K562 (cell line): ENCODE measurements around the gene TK1. TPM values are rescaled to one million over a fixed set of nuclear protein-coding genes. Genes with fewer than 3 reads are reported as not detected.

Source experiments
- ATAC-seq: fragments of 200-7000 bp; cut with Tn5 transposase; 3 replicates; pipeline ENCODE4 v1.9.1; 2020; ENCODE audit warnings: moderate library complexity
- BruUV-seq: library from RNA; stranded (reverse); fragments of 400-500 nt; replicated peaks from 2 replicates; lab custom pipeline; 2021; lab: Mats Ljungman, UMichigan
- CTCF ChIA-PET: fragments of 300-600 bp; formaldehyde crosslinking; extraction: SDS; loops from one replicate; lab custom pipeline; 2021; ENCODE audit warnings: low intra/inter-chr PET ratio; lab: Yijun Ruan, JAX
- POLR2A ChIA-PET: fragments of 300-600, 350-650 bp; sonication (Branson Sonifier 250); formaldehyde crosslinking; extraction: SDS; loops from one replicate; lab custom pipeline; 2021; ENCODE audit warnings: antibody characterized with exemption, inconsistent platforms; lab: Yijun Ruan, JAX
- DNase-seq, 4 experiments: peaks; one replicate each; pipeline versions ENCODE4 v3.0.0 to v3.0.0-alpha.2; 2011 to 2018; ENCODE audit warnings: low spot score in 3 of 4, mixed read lengths in 3 of 4; ENCODE audit errors: extremely low read depth in 1 of 4
- FAIRE-seq: peaks from 2 replicates; lab custom pipeline; 2011; peaks lifted over from hg19 to GRCh38; lab: Jason Lieb, UNC
- H2AFZ ChIP-seq: 2 replicates; pipeline ENCODE4 v1.6.0; 2011; ENCODE audit warnings: low read depth, low read length, control low read depth, inconsistent platforms
- H3K27ac ChIP-seq: fragments of 200-600 bp; 3 replicates; pipeline ENCODE4 v1.8.0; 2011; ENCODE audit warnings: low read depth, mild to moderate bottlenecking, control low read depth, inconsistent platforms, low read length, moderate library complexity, mixed read lengths; ENCODE audit errors: extremely low read depth
- H3K27me3 ChIP-seq, 2 experiments: fragments of 300-600 bp in 1 of 2; 2 replicates in 1 of 2; 3 replicates in 1 of 2; pipeline versions ENCODE4 v1.6.0 to v1.8.0; 2011; ENCODE audit warnings: inconsistent platforms in 2 of 2, low read length in 2 of 2, mild to moderate bottlenecking in 1 of 2, mixed read lengths in 1 of 2, moderate library complexity in 1 of 2; ENCODE audit not compliant: control insufficient read depth in 2 of 2, insufficient read depth in 2 of 2
- H3K36me3 ChIP-seq: fragments of 300-600 bp; 3 replicates; pipeline ENCODE4 v1.8.0; 2011; ENCODE audit warnings: mild to moderate bottlenecking, low read length, inconsistent platforms; ENCODE audit not compliant: control insufficient read depth, insufficient read depth
- H3K4me1 ChIP-seq, 2 experiments: fragments of 200-600 bp in 1 of 2; replicated peaks in 1 of 2; 2 replicates in 1 of 2; 3 replicates in 1 of 2; pipeline versions ENCODE4 v1.5.1 to v1.8.0; 2011; ENCODE audit warnings: inconsistent platforms in 2 of 2, low read length in 2 of 2, mild to moderate bottlenecking in 1 of 2, mixed read lengths in 1 of 2, moderate library complexity in 1 of 2; ENCODE audit not compliant: control insufficient read depth in 2 of 2, insufficient read depth in 2 of 2
- H3K4me2 ChIP-seq: 2 replicates; pipeline ENCODE4 v1.6.1; 2011; ENCODE audit warnings: low read length, control low read depth, inconsistent platforms, mixed read lengths; ENCODE audit not compliant: insufficient read depth
- H3K4me3 ChIP-seq: fragments of 200-600 bp; sonication (generic), shearing (Covaris generic); 2 replicates; pipeline ENCODE4 v1.5.1; 2016; ENCODE audit warnings: control low read depth, inconsistent platforms
- H3K79me2 ChIP-seq: fragments of 200-600 bp; 3 replicates; pipeline ENCODE4 v1.8.0; 2011; ENCODE audit warnings: low read length, inconsistent platforms; ENCODE audit not compliant: control insufficient read depth, insufficient read depth
- H3K9ac ChIP-seq, 2 experiments: 2 replicates each; pipeline versions ENCODE4 v1.6.0 to v1.6.1; 2011; ENCODE audit warnings: low read depth in 2 of 2, low read length in 2 of 2, control low read depth in 1 of 2, inconsistent platforms in 1 of 2, mild to moderate bottlenecking in 1 of 2, mixed read lengths in 1 of 2; ENCODE audit not compliant: insufficient read depth in 1 of 2
- H3K9me1 ChIP-seq: one replicate; pipeline ENCODE4 v1.6.0; 2011; ENCODE audit warnings: inconsistent platforms, mild to moderate bottlenecking, low read length, moderate library complexity; ENCODE audit not compliant: control insufficient read depth, insufficient read depth
- H3K9me3 ChIP-seq: replicated peaks from 2 replicates; pipeline ENCODE4 v1.5.1; 2011; ENCODE audit warnings: low read depth, low read length, inconsistent platforms; ENCODE audit not compliant: control insufficient read depth, insufficient read depth
- H4K20me1 ChIP-seq: replicated peaks from 2 replicates; pipeline ENCODE4 v1.6.1; 2011; ENCODE audit warnings: low read length, inconsistent platforms, mixed read lengths; ENCODE audit not compliant: control insufficient read depth, insufficient read depth
- ELK1 ChIP-seq: sonication (generic); formaldehyde crosslinking; IDR thresholded peaks from 2 replicates; pipeline ENCODE4 v1.8.1; 2022; ENCODE audit warnings: missing genetic modification reagents
- GTF2B ChIP-seq: IDR thresholded peaks from 2 replicates; pipeline ENCODE4 v1.6.1; 2011; ENCODE audit not compliant: insufficient read length; ENCODE audit errors: extremely low read depth
- NEUROD1 ChIP-seq: fragments of 150-350 bp; IDR thresholded peaks from 2 replicates; pipeline ENCODE4 v1.6.1; 2014; ENCODE audit warnings: borderline replicate concordance, low read length, low read depth; ENCODE audit not compliant: partially characterized antibody
- POLR2G ChIP-seq: fragments of 200-400 bp; formaldehyde crosslinking; IDR thresholded peaks from 2 replicates; pipeline ENCODE4 v1.6.1; 2017; ENCODE audit warnings: low read depth, mild to moderate bottlenecking, antibody characterized with exemption, low read length, moderate library complexity
- RBFOX2 ChIP-seq: fragments of 200-400 bp; formaldehyde crosslinking; IDR thresholded peaks from 2 replicates; pipeline ENCODE4 v1.6.1; 2017; ENCODE audit warnings: low read depth, mild to moderate bottlenecking, low read length, moderate library complexity
- SMARCC2 ChIP-seq: fragments of 450-650 bp; IDR thresholded peaks from 2 replicates; pipeline ENCODE4 v1.6.1; 2017; ENCODE audit warnings: antibody characterized with exemption, moderate library complexity, mild to moderate bottlenecking, low read depth
- ZBTB9 ChIP-seq: fragments of 450-650 bp; formaldehyde crosslinking; IDR thresholded peaks from 2 replicates; pipeline ENCODE4 v1.4.0; 2020; ENCODE audit warnings: mild to moderate bottlenecking, moderate library complexity
- ZFP36 ChIP-seq: fragments of 150-350 bp; IDR thresholded peaks from 2 replicates; pipeline ENCODE4 v1.6.1; 2018; ENCODE audit warnings: low read length, low read depth; ENCODE audit not compliant: partially characterized antibody
- WGBS: fragments of 100-300 bp; shearing (Covaris generic); methylation state at CpG from one replicate; pipeline ENCODE4 v1.1.6; 2016; ENCODE audit warnings: low coverage, mixed read lengths; ENCODE audit not compliant: insufficient coverage; ENCODE audit errors: missing lambda C conversion rate; 5-methylcytosine and 5-hydroxymethylcytosine counted together
- in situ Hi-C: fragments of 300-500 bp; cut with MboI; formaldehyde crosslinking; loops from 4 replicates; pipeline ENCODE4 v1.15.0; 2018; ENCODE audit warnings: inconsistent platforms, mixed read lengths
- intact Hi-C: fragments of 100-400 bp; cut with micrococcal nuclease; formaldehyde crosslinking; loops from 2 replicates; pipeline ENCODE4 v1.14.2; 2022
- polyA plus RNA-seq, 8 experiments: library from polyadenylated mRNA; depleted of rRNA in 4 of 8; stranded (reverse) in 5 of 8; unstranded in 3 of 8; fragments of >200 nt; fragmentation: Nextera tagmentation in 2 of 8; fragmentation: Illumina TruSeq in 1 of 8; extraction: Ambion mirVana in 2 of 8; extraction: Trizol in 1 of 8; gene quantifications; 2 replicates each; pipeline versions ENCODE4 v1.2.1 to v1.2.3, GENCODE V29; 2011 to 2014; ENCODE audit warnings: inconsistent platforms in 1 of 8, missing spikeins in 1 of 8
- total RNA-seq, 7 experiments: library from RNA; depleted of rRNA in 6 of 7; stranded (reverse); fragments of >200 nt in 6 of 7; fragmentation: Illumina TruSeq in 2 of 7; extraction: Trizol in 2 of 7; gene quantifications; 2 replicates each; pipeline versions ENCODE4 v1.2.1 to v1.2.3, GENCODE V29; 2011 to 2021; ENCODE audit warnings: low replicate concordance in 1 of 7

The TK1 gene
- total and polyA plus RNA-seq, 9 of the 15 experiments (the other 6 are each of a cell fraction or from before 2014, with no cell fraction given) = 8.4 to 280 (median 103) TPM

- no TSS peak for BruUV-seq
- no peak overlapping the region for H2AFZ ChIP-seq
- TF ChIP-seq ZFP36 (no peak), ELK1 (no peak), ZBTB9 (CRISPR knock-in tag) (no peak), POLR2G (peak; percentile 48; the same call in 1 of the 2 replicates), SMARCC2 (no peak), NEUROD1 (no peak), RBFOX2 (peak; percentile 64), GTF2B (no peak)
- TF ChIP-seq, all 486 proteins: peak for 2
- no peaks in the 10 kb centered on the region; the same call in 1 of the 2 replicates for H4K20me1 ChIP-seq
- in situ Hi-C loops (no loop called here), intact Hi-C loops (loop anchor here (5.0 kb wide), 1 partner anchor 37 kb away; no protein-coding TSS in a partner anchor)
- no peaks in the 10 kb centered on the region for H3K9me1 ChIP-seq
- peaks cover 7 to 40% of the 10 kb centered on the region in 2 experiments for H3K4me1 ChIP-seq
- H3K27me3 ChIP-seq = no peaks in the 10 kb centered on the region
- 95% methylated on average over 15 of the region's 17 CpGs for WGBS
- ChIA-PET POLR2A (interaction anchor here (0.8 to 1.1 kb wide), 3 partner anchors 10 to 68 kb away, joined by 3 to 4 read pairs (median 3); no protein-coding TSS in a partner anchor), CTCF (no interaction called here)
- no peak for FAIRE-seq
- H3K79me2 ChIP-seq = peaks cover 20% of the 10 kb centered on the region
- no peak for DNase-seq
- no peak overlapping the region for H3K4me3 ChIP-seq
- no peak for ATAC-seq
- peaks cover 95% of the 10 kb centered on the region; the same call in 2 of the 3 replicates for H3K36me3 ChIP-seq
- H3K9me3 ChIP-seq = no peaks in the 10 kb centered on the region
- peak overlapping the region in 1 of 2 experiments; percentile 36; a peak in 1 of 4 replicates for H3K9ac ChIP-seq
- no peak overlapping the region for H3K4me2 ChIP-seq
- H3K27ac ChIP-seq = no peak overlapping the region
Observed at GRCh38 chr17:78179372-78179771, 7.5 kb downstream of the TK1 start.
